WTC11 (cell line): Measurements from ENCODE around the gene TMEM212.

Source experiments
- CTCF ChIP-seq: fragments of 200-600 bp; IDR thresholded peaks from 2 replicates; pipeline ENCODE4 v1.8.0; 2022; ENCODE audit warnings: antibody characterized with exemption
- KAT7 ChIP-seq: sonication (generic); formaldehyde crosslinking; IDR thresholded peaks from 2 replicates; pipeline ENCODE4 v1.8.1; 2023; ENCODE audit warnings: missing genetic modification reagents, mild to moderate bottlenecking, borderline replicate concordance
- NFE2L1 ChIP-seq: sonication (generic); formaldehyde crosslinking; IDR thresholded peaks from 2 replicates; pipeline ENCODE4 v1.8.1; 2023; ENCODE audit warnings: missing genetic modification reagents
- PRDM15 ChIP-seq: sonication (generic); formaldehyde crosslinking; IDR thresholded peaks from 2 replicates; pipeline ENCODE4 v1.8.0; 2022; ENCODE audit warnings: missing genetic modification reagents
- SP1 ChIP-seq: sonication (generic); formaldehyde crosslinking; conservative IDR thresholded peaks from 2 replicates; pipeline ENCODE4 v1.8.1; 2022; ENCODE audit warnings: missing genetic modification reagents

- TF ChIP-seq CTCF (no peak), KAT7 (no peak), SP1 (CRISPR knock-in tag) (no peak), PRDM15 (CRISPR knock-in tag) (no peak), NFE2L1 (CRISPR knock-in tag) (no peak)
Observed at GRCh38 chr3:171827385-171827784, 15.8 kb upstream of the TMEM212 start.
